Measurements from ENCODE around the gene TJAP1.

GRCh38 chr6:43491750-43492661, 14.6 kb downstream of the TJAP1 start:
- TF ChIP-seq CTCF (IDR thresholded peaks at IDR 0.05; ENCODE audit: insufficient read depth, low read length): no peak
- no peak for TF ChIP-seq POLR2AphosphoS5 (IDR thresholded peaks at IDR 0.05; ENCODE audit: low read depth)
- TF ChIP-seq GABPA (IDR thresholded peaks at IDR 0.05; ENCODE audit: low read depth): no peak

Data from HL-60 (cell line).